Raji (cell line): ENCODE measurements around the gene PARD3B.

Source experiments
- POLR2A ChIP-seq: IDR thresholded peaks from 2 replicates; pipeline ENCODE4 v1.6.1; 2011; ENCODE audit warnings: low read depth, low read length, control low read depth; ENCODE audit not compliant: insufficient read depth

PARD3B gene

GRCh38 chr2:204654669-204655068 lies 109.4 kb downstream of the PARD3B start:
- no peak for TF ChIP-seq POLR2A

GRCh38 chr2:204655101-204655500 lies 109.8 kb downstream of the PARD3B start:
- no peak for TF ChIP-seq POLR2A

GRCh38 chr2:204655626-204656025 lies 110.4 kb downstream of the PARD3B start:
- TF ChIP-seq POLR2A, result no peak

GRCh38 chr2:204657024-204657423 lies 111.7 kb downstream of the PARD3B start:
- TF ChIP-seq POLR2A, result no peak

GRCh38 chr2:204662956-204663355 lies 117.7 kb downstream of the PARD3B start:
- TF ChIP-seq POLR2A, result no peak

- no peak for TF ChIP-seq POLR2A
Observed at GRCh38 chr2:204663816-204664425, 118.6 kb downstream of the PARD3B start.

GRCh38 chr2:204664708-204665121 lies 119.4 kb downstream of the PARD3B start:
- TF ChIP-seq POLR2A, result no peak

GRCh38 chr2:204665207-204665606 lies 119.9 kb downstream of the PARD3B start:
- no peak for TF ChIP-seq POLR2A

- no peak for TF ChIP-seq POLR2A
Observed at GRCh38 chr2:204665771-204666170, 120.5 kb downstream of the PARD3B start.

- TF ChIP-seq POLR2A, result no peak
Observed at GRCh38 chr2:204667990-204668389, 122.7 kb downstream of the PARD3B start.

- no peak for TF ChIP-seq POLR2A
Observed at GRCh38 chr2:204669382-204669781, 124.1 kb downstream of the PARD3B start.

GRCh38 chr2:204670124-204670523 lies 124.8 kb downstream of the PARD3B start:
- no peak for TF ChIP-seq POLR2A

GRCh38 chr2:204670756-204671155 lies 125.5 kb downstream of the PARD3B start:
- no peak for TF ChIP-seq POLR2A

GRCh38 chr2:204672772-204673171 lies 127.5 kb downstream of the PARD3B start:
- TF ChIP-seq POLR2A, result no peak

- TF ChIP-seq POLR2A, result no peak
Observed at GRCh38 chr2:204673877-204674276, 128.6 kb downstream of the PARD3B start.

GRCh38 chr2:204678031-204678430 lies 132.8 kb downstream of the PARD3B start:
- no peak for TF ChIP-seq POLR2A

- TF ChIP-seq POLR2A, result no peak
Observed at GRCh38 chr2:204680576-204680975, 135.3 kb downstream of the PARD3B start.
